Measurements from ENCODE around the gene RASSF8.

RASSF8 gene

GRCh38 chr12:25958428-25959070 lies at the start of gene RASSF8:
RASSF8 (plus strand) TSS chr12:25958682; CDS start chr12:26055344, 96,662 bp downstream.
- no peak for DNase-seq

- no peak for DNase-seq
These were observed 43.9 kb upstream of the RASSF8 start for GRCh38 chr12:25914551-25914950.

- DNase-seq: no peak
These were observed 33.9 kb upstream of the RASSF8 start for GRCh38 chr12:25924491-25925001.

- no peak for DNase-seq
These were observed 33.4 kb upstream of the RASSF8 start for GRCh38 chr12:25925064-25925463.

- DNase-seq: no peak
These were observed 31.9 kb upstream of the RASSF8 start for GRCh38 chr12:25926536-25926935.

GRCh38 chr12:25929142-25929541 lies 29.3 kb upstream of the RASSF8 start:
- DNase-seq: no peak

- DNase-seq: no peak
These were observed 25.5 kb upstream of the RASSF8 start for GRCh38 chr12:25932971-25933370.

- no peak for DNase-seq
These were observed 24.0 kb upstream of the RASSF8 start for GRCh38 chr12:25934456-25934855.

- no peak for DNase-seq
These were observed 22.9 kb upstream of the RASSF8 start for GRCh38 chr12:25935355-25936144.

- no peak for DNase-seq
These were observed 21.4 kb upstream of the RASSF8 start for GRCh38 chr12:25937096-25937495.

- no peak for DNase-seq
These were observed 19.9 kb upstream of the RASSF8 start for GRCh38 chr12:25938581-25938980.

GRCh38 chr12:25939606-25940005 lies 18.9 kb upstream of the RASSF8 start:
- no peak for DNase-seq

GRCh38 chr12:25940886-25941285 lies 17.6 kb upstream of the RASSF8 start:
- DNase-seq: no peak

- DNase-seq: no peak
These were observed 15.8 kb upstream of the RASSF8 start for GRCh38 chr12:25942709-25943108.

- DNase-seq: no peak
These were observed 14.5 kb upstream of the RASSF8 start for GRCh38 chr12:25943940-25944339.

GRCh38 chr12:25949343-25949742 lies 9.1 kb upstream of the RASSF8 start:
- no peak for DNase-seq

- no peak for DNase-seq
These were observed 8.0 kb upstream of the RASSF8 start for GRCh38 chr12:25950329-25951115.

- no peak for DNase-seq
These were observed 572 bp upstream of the RASSF8 start for GRCh38 chr12:25957793-25958427.

GRCh38 chr12:25959071-25959961 lies 834 bp downstream of the RASSF8 start:
- DNase-seq: no peak

- no peak for DNase-seq
These were observed 1.7 kb downstream of the RASSF8 start for GRCh38 chr12:25960143-25960542.

GRCh38 chr12:25960961-25961360 lies 2.5 kb downstream of the RASSF8 start:
- no peak for DNase-seq

Measured in activated CD4-positive, alpha-beta T cell treated with anti-CD3 and anti-CD28 coated beads, Interleukin-2, amount 50 U/mL, for 4 hours (primary cell).